AML-193 (cell line): ENCODE results near the gene KCNAB2.
"Not testable (repeated sequence)": the region's sequence is repeated elsewhere in the genome, so short reads cannot be mapped to it uniquely, and the experiment has no call there.

Experiments used
- DNase-seq, 2 experiments: peaks; one replicate each; lab custom pipeline; 2025; lab: John Stamatoyannopoulos, UW

The KCNAB2 gene

GRCh38 chr1:6010554-6010953, 35.1 kb upstream of the KCNAB2 start:
- DNase-seq: no peak

GRCh38 chr1:6011161-6011945, 34.3 kb upstream of the KCNAB2 start:
- DNase-seq: no peak

- DNase-seq: no peak
Observed at GRCh38 chr1:6011946-6012258, 33.8 kb upstream of the KCNAB2 start.

- DNase-seq: no peak
Observed at GRCh38 chr1:6012529-6013318, 33.0 kb upstream of the KCNAB2 start.

GRCh38 chr1:6013491-6013890, 32.2 kb upstream of the KCNAB2 start:
- no peak for DNase-seq

- DNase-seq: no peak
Observed at GRCh38 chr1:6014130-6014999, 31.3 kb upstream of the KCNAB2 start.

- DNase-seq: no peak
Observed at GRCh38 chr1:6016191-6016865, 29.4 kb upstream of the KCNAB2 start.

GRCh38 chr1:6017654-6018053, 28.0 kb upstream of the KCNAB2 start:
- DNase-seq: not testable (repeated sequence)

- DNase-seq: no peak
Observed at GRCh38 chr1:6019166-6019845, 26.4 kb upstream of the KCNAB2 start.

- DNase-seq: no peak
Observed at GRCh38 chr1:6022193-6022592, 23.5 kb upstream of the KCNAB2 start.

- no peak for DNase-seq
Observed at GRCh38 chr1:6023346-6023745, 22.3 kb upstream of the KCNAB2 start.

GRCh38 chr1:6024376-6024775, 21.3 kb upstream of the KCNAB2 start:
- DNase-seq: no peak

- DNase-seq: no peak
Observed at GRCh38 chr1:6025269-6026094, 20.2 kb upstream of the KCNAB2 start.

GRCh38 chr1:6026095-6026809, 19.4 kb upstream of the KCNAB2 start:
- peak; percentile 96 to 97 for DNase-seq

- DNase-seq: peak; percentile 44 to 50
Observed at GRCh38 chr1:6027591-6027990, 18.1 kb upstream of the KCNAB2 start.

GRCh38 chr1:6028042-6028850, 17.4 kb upstream of the KCNAB2 start:
- peak; percentile 88 to 90 for DNase-seq

GRCh38 chr1:6029351-6029750, 16.3 kb upstream of the KCNAB2 start:
- no peak for DNase-seq

- no peak for DNase-seq
Observed at GRCh38 chr1:6030132-6030531, 15.6 kb upstream of the KCNAB2 start.
